NCI-H2171 treated with DMSO at 0.1 percent for 48 hours (cell line): Measurements from ENCODE around the gene NPHP3.
"Not testable (repeated sequence)": the region's sequence is repeated elsewhere in the genome, so short reads cannot be mapped to it uniquely, and the experiment has no call there.

Experiments
- DNase-seq: peaks from one replicate; lab custom pipeline; 2025; lab: John Stamatoyannopoulos, UW

The NPHP3 gene

DNA sequence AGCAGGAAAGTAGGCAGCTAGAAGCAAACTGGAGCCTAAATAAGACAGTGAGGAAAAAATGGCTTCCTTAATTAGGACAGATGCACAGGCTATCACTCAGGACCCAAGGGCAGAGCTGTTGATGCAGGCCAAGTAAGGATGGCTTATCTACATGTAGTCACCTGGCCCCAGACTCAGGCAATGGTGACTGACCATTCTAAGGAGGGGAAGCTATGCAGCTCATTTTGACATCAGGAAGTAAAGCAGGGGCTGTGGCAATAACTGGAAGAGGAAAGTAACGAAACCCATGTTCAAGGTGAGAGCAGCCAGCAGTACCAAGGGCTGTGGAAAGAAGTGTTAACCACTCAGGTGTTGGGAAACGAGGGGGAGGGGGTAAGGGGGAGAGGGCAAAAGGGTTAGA lies 78.8 kb downstream of the NPHP3 start:
- no peak for DNase-seq

DNA sequence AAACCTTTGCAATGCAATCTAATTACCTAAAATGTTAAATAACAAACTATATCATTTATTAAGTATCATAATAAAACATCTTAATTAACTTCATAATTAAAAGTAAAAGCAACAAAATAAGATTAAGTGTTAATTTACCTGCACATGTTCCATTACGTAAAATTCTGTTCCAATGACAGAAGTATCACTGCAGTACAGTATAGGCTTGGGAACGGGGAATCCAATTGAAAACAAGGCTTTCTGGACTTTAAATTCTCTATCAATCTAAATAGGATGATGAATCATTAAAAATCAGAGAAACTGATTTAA lies 79.7 kb downstream of the NPHP3 start:
- DNase-seq = no peak

DNA sequence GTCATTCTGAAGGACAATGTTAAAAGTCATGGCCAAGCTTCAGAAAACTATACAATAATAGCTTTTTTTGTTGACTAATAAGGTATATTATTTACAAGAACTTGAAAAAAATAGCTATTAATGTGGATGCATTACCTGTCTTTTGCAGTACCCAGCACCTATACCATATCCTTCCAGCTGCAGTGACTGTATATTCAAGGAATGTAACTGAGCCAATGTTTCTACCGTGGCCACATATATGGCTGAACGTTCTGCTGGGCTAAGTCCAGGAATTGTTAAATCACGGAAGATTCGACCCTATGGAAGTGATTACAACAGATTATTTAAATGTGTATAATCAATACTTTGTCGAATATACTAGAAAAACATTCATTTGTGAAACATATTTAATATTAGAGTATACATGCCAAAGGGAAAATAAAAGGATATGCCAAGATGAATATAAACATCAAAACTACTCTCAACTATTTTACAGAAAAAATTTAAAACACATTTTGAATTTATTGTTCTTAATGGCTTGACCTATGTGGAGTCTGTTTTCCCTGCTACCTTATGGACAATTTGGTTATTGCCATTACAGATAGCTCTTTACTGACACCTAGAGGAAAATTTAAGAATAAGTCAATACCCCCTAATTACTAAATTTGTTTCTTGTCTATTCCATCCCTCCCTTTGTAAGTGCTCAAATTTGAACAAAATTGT lies 80.2 kb downstream of the NPHP3 start:
- peak; percentile 64 for DNase-seq

DNA sequence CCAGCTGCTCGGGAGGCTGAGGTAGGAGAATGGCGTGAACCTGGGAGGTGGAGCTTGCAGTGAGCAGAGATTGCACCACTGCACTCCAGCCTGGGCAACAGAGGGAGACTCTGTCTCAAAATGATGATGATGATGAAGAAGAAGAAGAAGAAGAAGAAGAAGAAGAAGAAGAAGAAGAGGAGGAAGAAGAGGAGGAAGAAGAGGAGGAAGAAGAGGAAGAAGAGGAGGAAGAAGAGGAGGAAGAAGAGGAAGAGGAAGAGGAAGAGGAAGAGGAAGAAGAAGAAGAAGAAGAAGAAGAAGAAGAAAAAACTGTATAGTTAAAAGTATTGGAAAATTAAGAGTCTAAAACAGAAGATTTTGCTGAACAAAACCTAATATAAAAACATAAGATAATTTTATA lies 80.8 kb downstream of the NPHP3 start:
- DNase-seq = not testable (repeated sequence)

DNA sequence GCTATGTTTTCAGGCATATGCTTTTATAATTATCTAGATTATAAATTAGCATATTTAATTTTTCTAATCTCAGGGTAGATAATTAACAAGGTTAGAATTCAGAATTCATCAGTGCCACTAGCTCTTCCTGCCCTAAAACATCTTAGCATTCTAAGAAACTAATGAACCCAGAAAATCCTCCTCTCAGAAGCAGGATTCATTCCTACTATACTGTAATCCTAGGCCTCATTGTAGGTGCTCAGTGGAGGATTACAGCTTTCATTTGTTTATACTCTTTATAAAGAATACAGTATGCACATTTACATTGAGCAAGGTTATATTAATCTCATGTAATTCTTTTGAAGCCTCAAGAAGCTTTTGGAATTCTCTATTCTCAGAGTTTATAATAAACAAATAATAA lies 83.5 kb downstream of the NPHP3 start:
- no peak for DNase-seq

DNA sequence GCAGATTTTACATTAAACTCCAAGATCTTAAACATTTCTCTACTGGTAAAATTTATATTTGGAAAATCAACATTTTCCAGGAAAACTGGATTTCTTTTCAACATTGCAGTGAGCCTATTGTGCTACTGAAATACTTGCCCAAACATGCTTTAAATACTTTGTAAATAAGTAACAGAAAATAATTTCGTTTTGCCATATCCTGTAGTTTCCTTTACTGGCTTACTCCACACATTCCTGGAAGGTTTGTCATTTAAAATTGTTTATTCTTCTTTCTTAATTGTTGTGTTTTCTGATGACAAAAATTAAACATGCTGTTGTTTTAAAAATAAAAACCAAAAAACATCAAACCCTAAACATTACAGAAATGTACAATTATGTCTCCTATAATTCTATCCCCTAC lies 84.6 kb downstream of the NPHP3 start:
- no peak for DNase-seq

DNA sequence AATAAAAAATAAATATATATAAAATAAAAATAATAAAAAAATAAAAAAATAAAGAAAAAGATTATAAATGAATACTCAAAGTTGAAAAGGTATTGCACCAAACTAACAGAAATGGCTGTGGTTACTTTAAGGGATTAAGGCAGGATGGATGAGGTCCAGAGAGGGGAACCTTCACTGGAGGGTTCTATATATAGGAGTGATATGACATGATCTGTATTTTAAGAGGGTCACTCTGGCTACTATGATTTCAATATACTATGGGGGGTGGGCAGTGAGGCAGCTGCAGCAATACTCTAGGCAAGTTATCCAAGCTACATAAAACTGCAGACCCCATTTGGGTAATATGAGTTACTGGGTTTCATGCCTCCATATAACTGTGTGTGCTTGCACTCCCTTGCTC lies 87.2 kb downstream of the NPHP3 start:
- no peak for DNase-seq
